K562 (cell line): ENCODE results near the gene PRKCE. TPM values are rescaled to one million over a fixed set of nuclear protein-coding genes. Genes with fewer than 3 reads are reported as not detected.

ENCODE experiments used
- ATAC-seq: fragments of 200-7000 bp; cut with Tn5 transposase; 3 replicates; pipeline ENCODE4 v1.9.1; 2020; ENCODE audit warnings: moderate library complexity
- BruUV-seq: library from RNA; stranded (reverse); fragments of 400-500 nt; replicated peaks from 2 replicates; lab custom pipeline; 2021; lab: Mats Ljungman, UMichigan
- CTCF ChIA-PET: fragments of 300-600 bp; formaldehyde crosslinking; extraction: SDS; loops from one replicate; lab custom pipeline; 2021; ENCODE audit warnings: low intra/inter-chr PET ratio; lab: Yijun Ruan, JAX
- POLR2A ChIA-PET: fragments of 300-600, 350-650 bp; sonication (Branson Sonifier 250); formaldehyde crosslinking; extraction: SDS; loops from one replicate; lab custom pipeline; 2021; ENCODE audit warnings: antibody characterized with exemption, inconsistent platforms; lab: Yijun Ruan, JAX
- DNase-seq, 4 experiments: peaks; one replicate each; pipeline versions ENCODE4 v3.0.0 to v3.0.0-alpha.2; 2011 to 2018; ENCODE audit warnings: low spot score in 3 of 4, mixed read lengths in 3 of 4; ENCODE audit errors: extremely low read depth in 1 of 4
- FAIRE-seq: peaks from 2 replicates; lab custom pipeline; 2011; peaks lifted over from hg19 to GRCh38; lab: Jason Lieb, UNC
- H2AFZ ChIP-seq: 2 replicates; pipeline ENCODE4 v1.6.0; 2011; ENCODE audit warnings: low read depth, low read length, control low read depth, inconsistent platforms
- H3K27ac ChIP-seq: fragments of 200-600 bp; 3 replicates; pipeline ENCODE4 v1.8.0; 2011; ENCODE audit warnings: low read depth, mild to moderate bottlenecking, control low read depth, inconsistent platforms, low read length, moderate library complexity, mixed read lengths; ENCODE audit errors: extremely low read depth
- H3K27me3 ChIP-seq, 2 experiments: fragments of 300-600 bp in 1 of 2; 2 replicates in 1 of 2; 3 replicates in 1 of 2; pipeline versions ENCODE4 v1.6.0 to v1.8.0; 2011; ENCODE audit warnings: inconsistent platforms in 2 of 2, low read length in 2 of 2, mild to moderate bottlenecking in 1 of 2, mixed read lengths in 1 of 2, moderate library complexity in 1 of 2; ENCODE audit not compliant: control insufficient read depth in 2 of 2, insufficient read depth in 2 of 2
- H3K36me3 ChIP-seq: fragments of 300-600 bp; 3 replicates; pipeline ENCODE4 v1.8.0; 2011; ENCODE audit warnings: mild to moderate bottlenecking, low read length, inconsistent platforms; ENCODE audit not compliant: control insufficient read depth, insufficient read depth
- H3K4me1 ChIP-seq, 2 experiments: fragments of 200-600 bp in 1 of 2; replicated peaks in 1 of 2; 2 replicates in 1 of 2; 3 replicates in 1 of 2; pipeline versions ENCODE4 v1.5.1 to v1.8.0; 2011; ENCODE audit warnings: inconsistent platforms in 2 of 2, low read length in 2 of 2, mild to moderate bottlenecking in 1 of 2, mixed read lengths in 1 of 2, moderate library complexity in 1 of 2; ENCODE audit not compliant: control insufficient read depth in 2 of 2, insufficient read depth in 2 of 2
- H3K4me2 ChIP-seq: 2 replicates; pipeline ENCODE4 v1.6.1; 2011; ENCODE audit warnings: low read length, control low read depth, inconsistent platforms, mixed read lengths; ENCODE audit not compliant: insufficient read depth
- H3K4me3 ChIP-seq: fragments of 200-600 bp; sonication (generic), shearing (Covaris generic); 2 replicates; pipeline ENCODE4 v1.5.1; 2016; ENCODE audit warnings: control low read depth, inconsistent platforms
- H3K79me2 ChIP-seq: fragments of 200-600 bp; 3 replicates; pipeline ENCODE4 v1.8.0; 2011; ENCODE audit warnings: low read length, inconsistent platforms; ENCODE audit not compliant: control insufficient read depth, insufficient read depth
- H3K9ac ChIP-seq, 2 experiments: 2 replicates each; pipeline versions ENCODE4 v1.6.0 to v1.6.1; 2011; ENCODE audit warnings: low read depth in 2 of 2, low read length in 2 of 2, control low read depth in 1 of 2, inconsistent platforms in 1 of 2, mild to moderate bottlenecking in 1 of 2, mixed read lengths in 1 of 2; ENCODE audit not compliant: insufficient read depth in 1 of 2
- H3K9me1 ChIP-seq: one replicate; pipeline ENCODE4 v1.6.0; 2011; ENCODE audit warnings: inconsistent platforms, mild to moderate bottlenecking, low read length, moderate library complexity; ENCODE audit not compliant: control insufficient read depth, insufficient read depth
- H3K9me3 ChIP-seq: replicated peaks from 2 replicates; pipeline ENCODE4 v1.5.1; 2011; ENCODE audit warnings: low read depth, low read length, inconsistent platforms; ENCODE audit not compliant: control insufficient read depth, insufficient read depth
- H4K20me1 ChIP-seq: replicated peaks from 2 replicates; pipeline ENCODE4 v1.6.1; 2011; ENCODE audit warnings: low read length, inconsistent platforms, mixed read lengths; ENCODE audit not compliant: control insufficient read depth, insufficient read depth
- BACH1 ChIP-seq: fragments of 200-800 bp; sonication (Bioruptor generic); IDR thresholded peaks from 2 replicates; pipeline ENCODE4 v1.6.1; 2016; ENCODE audit warnings: missing genetic modification characterization, missing compliant biosample characterization
- BHLHE40 ChIP-seq: IDR thresholded peaks from 2 replicates; pipeline ENCODE4 v1.6.1; 2011; ENCODE audit warnings: low read length, improper control_type of control experiment
- NCOA1 ChIP-seq: fragments of 450-650 bp; IDR thresholded peaks from 2 replicates; pipeline ENCODE4 v1.6.1; 2016; ENCODE audit warnings: low read depth
- ZBTB8A ChIP-seq: fragments of 450-650 bp; IDR thresholded peaks from 2 replicates; pipeline ENCODE4 v1.6.1; 2018; ENCODE audit warnings: mild to moderate bottlenecking, moderate library complexity; ENCODE audit not compliant: partially characterized antibody
- WGBS: fragments of 100-300 bp; shearing (Covaris generic); methylation state at CpG from one replicate; pipeline ENCODE4 v1.1.6; 2016; ENCODE audit warnings: low coverage, mixed read lengths; ENCODE audit not compliant: insufficient coverage; ENCODE audit errors: missing lambda C conversion rate; 5-methylcytosine and 5-hydroxymethylcytosine counted together
- in situ Hi-C: fragments of 300-500 bp; cut with MboI; formaldehyde crosslinking; loops from 4 replicates; pipeline ENCODE4 v1.15.0; 2018; ENCODE audit warnings: inconsistent platforms, mixed read lengths
- intact Hi-C: fragments of 100-400 bp; cut with micrococcal nuclease; formaldehyde crosslinking; loops from 2 replicates; pipeline ENCODE4 v1.14.2; 2022
- polyA plus RNA-seq, 8 experiments: library from polyadenylated mRNA; depleted of rRNA in 4 of 8; stranded (reverse) in 5 of 8; unstranded in 3 of 8; fragments of >200 nt; fragmentation: Nextera tagmentation in 2 of 8; fragmentation: Illumina TruSeq in 1 of 8; extraction: Ambion mirVana in 2 of 8; extraction: Trizol in 1 of 8; gene quantifications; 2 replicates each; pipeline versions ENCODE4 v1.2.1 to v1.2.3, GENCODE V29; 2011 to 2014; ENCODE audit warnings: inconsistent platforms in 1 of 8, missing spikeins in 1 of 8
- total RNA-seq, 7 experiments: library from RNA; depleted of rRNA in 6 of 7; stranded (reverse); fragments of >200 nt in 6 of 7; fragmentation: Illumina TruSeq in 2 of 7; extraction: Trizol in 2 of 7; gene quantifications; 2 replicates each; pipeline versions ENCODE4 v1.2.1 to v1.2.3, GENCODE V29; 2011 to 2021; ENCODE audit warnings: low replicate concordance in 1 of 7
- TF ChIP-seq, protein P1 (sequence below): fragments of 450-650 bp; formaldehyde crosslinking; IDR thresholded peaks from 2 replicates; pipeline ENCODE4 v1.4.0; 2022; ENCODE audit warnings: mild to moderate bottlenecking, moderate library complexity
- TF ChIP-seq, protein P2 (sequence below): sonication (generic); formaldehyde crosslinking; IDR thresholded peaks from 2 replicates; pipeline ENCODE4 v1.8.1; 2023; ENCODE audit warnings: mild to moderate bottlenecking, missing genetic modification reagents

Gene PRKCE
- total and polyA plus RNA-seq, 9 of the 15 experiments (the other 6 are each of a cell fraction or from before 2014, with no cell fraction given) = 0.06 to 1.0 (median 0.22) TPM; not detected in 1

DNA sequence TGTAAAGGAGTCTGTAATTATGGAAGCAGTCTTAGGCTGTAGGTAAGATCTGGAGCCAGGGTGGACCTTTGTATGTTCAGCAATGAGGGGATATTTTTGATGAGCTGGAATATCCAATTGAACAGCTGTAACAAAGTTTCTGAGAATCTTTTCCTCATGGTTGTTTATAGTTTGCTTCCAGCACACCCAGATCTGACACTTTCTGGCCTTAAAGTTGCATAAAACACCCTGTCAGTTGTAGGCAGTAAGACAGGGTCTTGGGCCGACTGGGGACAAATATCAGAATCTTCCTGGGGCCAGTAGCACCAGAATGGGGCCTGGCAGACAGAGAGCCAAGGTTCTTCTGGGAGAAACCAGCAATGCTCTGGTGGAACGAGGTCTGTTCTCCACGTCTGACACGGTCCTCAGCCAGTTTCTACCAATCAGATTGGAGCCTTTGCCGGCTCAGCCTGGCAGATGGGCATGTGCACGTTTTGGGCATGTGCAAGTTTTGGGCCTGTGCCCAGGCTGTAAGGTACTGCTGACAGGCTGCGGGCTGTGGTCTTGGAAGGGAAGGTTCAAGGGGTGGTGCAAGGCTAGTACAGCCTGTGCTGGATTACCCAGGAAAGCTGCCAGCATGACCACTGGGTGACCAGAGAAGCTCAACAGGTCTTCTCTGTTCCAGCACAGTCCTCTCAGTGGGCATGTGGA, 89.8 kb downstream of the PRKCE start:
- TF ChIP-seq ZBTB8A (no peak), BACH1 (tag) (no peak), NCOA1 (no peak), BHLHE40 (no peak)
- TF ChIP-seq, protein P1, sequence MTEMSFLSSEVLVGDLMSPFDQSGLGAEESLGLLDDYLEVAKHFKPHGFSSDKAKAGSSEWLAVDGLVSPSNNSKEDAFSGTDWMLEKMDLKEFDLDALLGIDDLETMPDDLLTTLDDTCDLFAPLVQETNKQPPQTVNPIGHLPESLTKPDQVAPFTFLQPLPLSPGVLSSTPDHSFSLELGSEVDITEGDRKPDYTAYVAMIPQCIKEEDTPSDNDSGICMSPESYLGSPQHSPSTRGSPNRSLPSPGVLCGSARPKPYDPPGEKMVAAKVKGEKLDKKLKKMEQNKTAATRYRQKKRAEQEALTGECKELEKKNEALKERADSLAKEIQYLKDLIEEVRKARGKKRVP (CRISPR knock-in tag) = no peak
- TF ChIP-seq, protein P2, sequence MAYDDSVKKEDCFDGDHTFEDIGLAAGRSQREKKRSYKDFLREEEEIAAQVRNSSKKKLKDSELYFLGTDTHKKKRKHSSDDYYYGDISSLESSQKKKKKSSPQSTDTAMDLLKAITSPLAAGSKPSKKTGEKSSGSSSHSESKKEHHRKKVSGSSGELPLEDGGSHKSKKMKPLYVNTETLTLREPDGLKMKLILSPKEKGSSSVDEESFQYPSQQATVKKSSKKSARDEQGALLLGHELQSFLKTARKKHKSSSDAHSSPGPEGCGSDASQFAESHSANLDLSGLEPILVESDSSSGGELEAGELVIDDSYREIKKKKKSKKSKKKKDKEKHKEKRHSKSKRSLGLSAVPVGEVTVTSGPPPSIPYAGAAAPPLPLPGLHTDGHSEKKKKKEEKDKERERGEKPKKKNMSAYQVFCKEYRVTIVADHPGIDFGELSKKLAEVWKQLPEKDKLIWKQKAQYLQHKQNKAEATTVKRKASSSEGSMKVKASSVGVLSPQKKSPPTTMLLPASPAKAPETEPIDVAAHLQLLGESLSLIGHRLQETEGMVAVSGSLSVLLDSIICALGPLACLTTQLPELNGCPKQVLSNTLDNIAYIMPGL = no peak
- H3K4me1 ChIP-seq = no peaks in the 10 kb centered on the region
- H3K4me2 ChIP-seq = no peak overlapping the region
- H4K20me1 ChIP-seq = peaks cover 8% of the 10 kb centered on the region; the same call in 1 of the 2 replicates
- intact Hi-C loops = no loop called here
- H3K36me3 ChIP-seq = no peaks in the 10 kb centered on the region
- no peak overlapping the region for H3K27ac ChIP-seq
- in situ Hi-C loops = no loop called here
- H3K27me3 ChIP-seq = peaks cover 27 to 49% of the 10 kb centered on the region in 2 experiments; a peak in 4 of 5 replicates
- no peak for FAIRE-seq
- no peaks in the 10 kb centered on the region for H3K9me3 ChIP-seq
- BruUV-seq = no TSS peak
- H2AFZ ChIP-seq = no peak overlapping the region
- no peak overlapping the region for H3K4me3 ChIP-seq
- H3K9ac ChIP-seq = no peak overlapping the region
- no peaks in the 10 kb centered on the region for H3K9me1 ChIP-seq
- WGBS = 4% methylated on average over 6 of the region's 7 CpGs
- DNase-seq = no peak
- POLR2A ChIA-PET = interaction anchor here (1.6 kb wide), 1 partner anchor 20 kb away, joined by 3 read pairs; no protein-coding TSS in a partner anchor
- CTCF ChIA-PET = no interaction called here
- ATAC-seq = no peak
- H3K79me2 ChIP-seq = no peaks in the 10 kb centered on the region
